K562 (cell line): Measurements from ENCODE around the gene SNX27. TPM values are rescaled to one million over a fixed set of nuclear protein-coding genes. Genes with fewer than 3 reads are reported as not detected.

Source experiments
- ATAC-seq: fragments of 200-7000 bp; cut with Tn5 transposase; 3 replicates; pipeline ENCODE4 v1.9.1; 2020; ENCODE audit warnings: moderate library complexity
- Bru-seq: library from RNA; stranded (reverse); fragments of 400-500 nt; gene quantifications from one replicate; lab custom pipeline; 2021; lab: Mats Ljungman, UMichigan
- BruChase-seq, 2 experiments: library from RNA; stranded (reverse); fragments of 400-500 nt; gene quantifications; one replicate each; lab custom pipeline; 2021; lab: Mats Ljungman, UMichigan
- BruUV-seq: library from RNA; stranded (reverse); fragments of 400-500 nt; replicated peaks from 2 replicates; lab custom pipeline; 2021; lab: Mats Ljungman, UMichigan
- CTCF ChIA-PET: fragments of 300-600 bp; formaldehyde crosslinking; extraction: SDS; loops from one replicate; lab custom pipeline; 2021; ENCODE audit warnings: low intra/inter-chr PET ratio; lab: Yijun Ruan, JAX
- POLR2A ChIA-PET: fragments of 300-600, 350-650 bp; sonication (Branson Sonifier 250); formaldehyde crosslinking; extraction: SDS; loops from one replicate; lab custom pipeline; 2021; ENCODE audit warnings: antibody characterized with exemption, inconsistent platforms; lab: Yijun Ruan, JAX
- DNase-seq, 4 experiments: peaks; one replicate each; pipeline versions ENCODE4 v3.0.0 to v3.0.0-alpha.2; 2011 to 2018; ENCODE audit warnings: low spot score in 3 of 4, mixed read lengths in 3 of 4; ENCODE audit errors: extremely low read depth in 1 of 4
- FAIRE-seq: peaks from 2 replicates; lab custom pipeline; 2011; peaks lifted over from hg19 to GRCh38; lab: Jason Lieb, UNC
- H2AFZ ChIP-seq: 2 replicates; pipeline ENCODE4 v1.6.0; 2011; ENCODE audit warnings: low read depth, low read length, control low read depth, inconsistent platforms
- H3K27ac ChIP-seq: fragments of 200-600 bp; 3 replicates; pipeline ENCODE4 v1.8.0; 2011; ENCODE audit warnings: low read depth, mild to moderate bottlenecking, control low read depth, inconsistent platforms, low read length, moderate library complexity, mixed read lengths; ENCODE audit errors: extremely low read depth
- H3K27me3 ChIP-seq, 2 experiments: fragments of 300-600 bp in 1 of 2; 2 replicates in 1 of 2; 3 replicates in 1 of 2; pipeline versions ENCODE4 v1.6.0 to v1.8.0; 2011; ENCODE audit warnings: inconsistent platforms in 2 of 2, low read length in 2 of 2, mild to moderate bottlenecking in 1 of 2, mixed read lengths in 1 of 2, moderate library complexity in 1 of 2; ENCODE audit not compliant: control insufficient read depth in 2 of 2, insufficient read depth in 2 of 2
- H3K36me3 ChIP-seq: fragments of 300-600 bp; 3 replicates; pipeline ENCODE4 v1.8.0; 2011; ENCODE audit warnings: mild to moderate bottlenecking, low read length, inconsistent platforms; ENCODE audit not compliant: control insufficient read depth, insufficient read depth
- H3K4me1 ChIP-seq, 2 experiments: fragments of 200-600 bp in 1 of 2; replicated peaks in 1 of 2; 2 replicates in 1 of 2; 3 replicates in 1 of 2; pipeline versions ENCODE4 v1.5.1 to v1.8.0; 2011; ENCODE audit warnings: inconsistent platforms in 2 of 2, low read length in 2 of 2, mild to moderate bottlenecking in 1 of 2, mixed read lengths in 1 of 2, moderate library complexity in 1 of 2; ENCODE audit not compliant: control insufficient read depth in 2 of 2, insufficient read depth in 2 of 2
- H3K4me2 ChIP-seq: 2 replicates; pipeline ENCODE4 v1.6.1; 2011; ENCODE audit warnings: low read length, control low read depth, inconsistent platforms, mixed read lengths; ENCODE audit not compliant: insufficient read depth
- H3K4me3 ChIP-seq: fragments of 200-600 bp; sonication (generic), shearing (Covaris generic); 2 replicates; pipeline ENCODE4 v1.5.1; 2016; ENCODE audit warnings: control low read depth, inconsistent platforms
- H3K79me2 ChIP-seq: fragments of 200-600 bp; 3 replicates; pipeline ENCODE4 v1.8.0; 2011; ENCODE audit warnings: low read length, inconsistent platforms; ENCODE audit not compliant: control insufficient read depth, insufficient read depth
- H3K9ac ChIP-seq, 2 experiments: 2 replicates each; pipeline versions ENCODE4 v1.6.0 to v1.6.1; 2011; ENCODE audit warnings: low read depth in 2 of 2, low read length in 2 of 2, control low read depth in 1 of 2, inconsistent platforms in 1 of 2, mild to moderate bottlenecking in 1 of 2, mixed read lengths in 1 of 2; ENCODE audit not compliant: insufficient read depth in 1 of 2
- H3K9me1 ChIP-seq: one replicate; pipeline ENCODE4 v1.6.0; 2011; ENCODE audit warnings: inconsistent platforms, mild to moderate bottlenecking, low read length, moderate library complexity; ENCODE audit not compliant: control insufficient read depth, insufficient read depth
- H3K9me3 ChIP-seq: replicated peaks from 2 replicates; pipeline ENCODE4 v1.5.1; 2011; ENCODE audit warnings: low read depth, low read length, inconsistent platforms; ENCODE audit not compliant: control insufficient read depth, insufficient read depth
- H4K20me1 ChIP-seq: replicated peaks from 2 replicates; pipeline ENCODE4 v1.6.1; 2011; ENCODE audit warnings: low read length, inconsistent platforms, mixed read lengths; ENCODE audit not compliant: control insufficient read depth, insufficient read depth
- ETV6 ChIP-seq, 3 experiments: fragments of 150-350 bp in 1 of 3; sonication (generic) in 1 of 3; formaldehyde crosslinking in 1 of 3; IDR thresholded peaks; 2 replicates each; pipeline versions ENCODE4 v1.6.1 to v1.8.0; 2014 to 2022; ENCODE audit warnings: borderline replicate concordance in 2 of 3, low read depth in 2 of 3, antibody characterized with exemption in 1 of 3, low read length in 1 of 3, mild to moderate bottlenecking in 1 of 3, missing genetic modification reagents in 1 of 3
- HDAC2 ChIP-seq: fragments of 450-650 bp; IDR thresholded peaks from 2 replicates; pipeline ENCODE4 v1.6.1; 2016; ENCODE audit warnings: mild to moderate bottlenecking
- HOMEZ ChIP-seq: fragments of 250-450 bp; sonication (Bioruptor Pico); IDR thresholded peaks from 2 replicates; pipeline ENCODE4 v1.4.0; 2020; ENCODE audit warnings: mild to moderate bottlenecking, moderate library complexity
- MTA3 ChIP-seq: fragments of 450-650 bp; formaldehyde crosslinking; IDR thresholded peaks from 2 replicates; pipeline ENCODE4 v1.6.1; 2017; ENCODE audit warnings: mild to moderate bottlenecking, borderline replicate concordance
- NR3C1 ChIP-seq: sonication (generic); formaldehyde crosslinking; IDR thresholded peaks from 2 replicates; pipeline ENCODE4 v1.8.1; 2022; ENCODE audit warnings: missing genetic modification reagents
- NUFIP1 ChIP-seq: fragments of 450-650 bp; IDR thresholded peaks from 2 replicates; pipeline ENCODE4 v1.6.1; 2018; ENCODE audit not compliant: partially characterized antibody
- POLR2G ChIP-seq: fragments of 200-400 bp; formaldehyde crosslinking; IDR thresholded peaks from 2 replicates; pipeline ENCODE4 v1.6.1; 2017; ENCODE audit warnings: low read depth, mild to moderate bottlenecking, antibody characterized with exemption, low read length, moderate library complexity
- SNRNP70 ChIP-seq: fragments of 200-400 bp; formaldehyde crosslinking; optimal IDR thresholded peaks from 2 replicates; pipeline ENCODE3; 2017; ENCODE audit warnings: low read depth, low read length
- WGBS: fragments of 100-300 bp; shearing (Covaris generic); methylation state at CpG from one replicate; pipeline ENCODE4 v1.1.6; 2016; ENCODE audit warnings: low coverage, mixed read lengths; ENCODE audit not compliant: insufficient coverage; ENCODE audit errors: missing lambda C conversion rate; 5-methylcytosine and 5-hydroxymethylcytosine counted together
- in situ Hi-C: fragments of 300-500 bp; cut with MboI; formaldehyde crosslinking; loops from 4 replicates; pipeline ENCODE4 v1.15.0; 2018; ENCODE audit warnings: inconsistent platforms, mixed read lengths
- intact Hi-C: fragments of 100-400 bp; cut with micrococcal nuclease; formaldehyde crosslinking; loops from 2 replicates; pipeline ENCODE4 v1.14.2; 2022
- long read RNA-seq, 3 experiments: library from polyadenylated mRNA in 2 of 3; library from RNA in 1 of 3; unstranded in 2 of 3; stranded (forward) in 1 of 3; transcript quantifications; one replicate each; pipeline ENCODE4 v2.0.0, GENCODE V29; 2019 to 2022
- polyA minus RNA-seq, 3 experiments: library from RNA; depleted of rRNA, polyadenylated mRNA; stranded (reverse); fragments of >200 nt; gene quantifications; 2 replicates each; pipeline ENCODE4 v1.2.3, GENCODE V29; 2011
- polyA plus RNA-seq, 8 experiments: library from polyadenylated mRNA; depleted of rRNA in 4 of 8; stranded (reverse) in 5 of 8; unstranded in 3 of 8; fragments of >200 nt; fragmentation: Nextera tagmentation in 2 of 8; fragmentation: Illumina TruSeq in 1 of 8; extraction: Ambion mirVana in 2 of 8; extraction: Trizol in 1 of 8; gene quantifications; 2 replicates each; pipeline versions ENCODE4 v1.2.1 to v1.2.3, GENCODE V29; 2011 to 2014; ENCODE audit warnings: inconsistent platforms in 1 of 8, missing spikeins in 1 of 8
- total RNA-seq, 7 experiments: library from RNA; depleted of rRNA in 6 of 7; stranded (reverse); fragments of >200 nt in 6 of 7; fragmentation: Illumina TruSeq in 2 of 7; extraction: Trizol in 2 of 7; gene quantifications; 2 replicates each; pipeline versions ENCODE4 v1.2.1 to v1.2.3, GENCODE V29; 2011 to 2021; ENCODE audit warnings: low replicate concordance in 1 of 7
- TF ChIP-seq, protein P1 (sequence below): sonication (generic); formaldehyde crosslinking; IDR thresholded peaks from 2 replicates; pipeline ENCODE4 v1.8.0; 2022; ENCODE audit warnings: mild to moderate bottlenecking, missing genetic modification reagents

The SNX27 gene
- total RNA-seq (2011; cell fraction: chromatin; rRNA removed; ENCODE audit: low replicate concordance): 29.2 and 73.2 TPM in 2 replicates
- 15.2 and 18.3 TPM in 2 replicates for total RNA-seq (2011; cell fraction: nucleolus; rRNA removed)
- 50.2 and 74.7 TPM in 2 replicates for total RNA-seq (2011; cell fraction: nucleoplasm; rRNA removed)
- total RNA-seq (2014; rRNA removed) (9.0 and 9.6 TPM in 2 replicates), total RNA-seq (2014; rRNA removed; fragmentation: Illumina TruSeq; extraction: Trizol) (11.1 and 14.8 TPM in 2 replicates), total RNA-seq (2015; rRNA removed; fragmentation: Illumina TruSeq; extraction: Trizol) (10.4 and 10.6 TPM in 2 replicates), total RNA-seq (2021) (15.3 and 18.7 TPM in 2 replicates), polyA plus RNA-seq (2011; rRNA removed) (13.2 and 13.6 TPM in 2 replicates), polyA plus RNA-seq (2014; fragmentation: Illumina TruSeq; extraction: Trizol) (5.1 and 6.8 TPM in 2 replicates), polyA plus RNA-seq (2014; fragmentation: Nextera tagmentation; extraction: Ambion mirVana) (10 to 100 TPM in 1 of 2 experiments, 1 to 10 TPM in 1; 4.5 to 10.1 TPM), polyA plus RNA-seq (2014; rRNA removed) (7.6 and 8.3 TPM in 2 replicates), polyA minus RNA-seq (2011; rRNA and poly(A)+ RNA removed) (38.1 and 44.0 TPM in 2 replicates), Bru-seq, nascent RNA (percentile 61 among the genes with signal in this experiment), BruChase-seq, experiment 1, labeled RNA remaining after a 2-hour chase (percentile 71 among the genes with signal in this experiment), BruChase-seq, experiment 2, labeled RNA remaining after a 6-hour chase (percentile 75 among the genes with signal in this experiment)
- 5.9 and 9.6 TPM in 2 replicates for polyA plus RNA-seq (2011; cell fraction: cytosol; rRNA removed)
- polyA plus RNA-seq (2011; cell fraction: nucleus; rRNA removed): 11.6 and 14.7 TPM in 2 replicates
- polyA plus RNA-seq (2012): 2.9 and 5.1 TPM in 2 replicates
- polyA minus RNA-seq (2011; cell fraction: cytosol; rRNA and poly(A)+ RNA removed): 16.7 and 20.4 TPM in 2 replicates
- polyA minus RNA-seq (2011; cell fraction: nucleus; rRNA and poly(A)+ RNA removed): 7.3 and 13.8 TPM in 2 replicates
- long read RNA-seq, experiment 1, full-length matches to known transcripts: 8 of 38 reads
- long read RNA-seq, experiment 1, partial matches to known transcripts: 1 of 38 reads
- long read RNA-seq, experiment 1, other reads (novel, unspliced or antisense): 29 of 38 reads
- long read RNA-seq, experiment 2, partial matches to known transcripts: 0 of 3 reads
- long read RNA-seq, experiment 2, other reads (novel, unspliced or antisense): 3 of 3 reads
- long read RNA-seq, experiment 3, full-length matches to known transcripts: 2 of 10 reads
- long read RNA-seq, experiment 3, partial matches to known transcripts: 1 of 10 reads
- long read RNA-seq, experiment 3, other reads (novel, unspliced or antisense): 7 of 10 reads

- H3K36me3 ChIP-seq: peaks cover 5% of the 10 kb centered on the region; the same call in 1 of the 3 replicates
- CTCF ChIA-PET: no interaction called here
- peak; percentile 97 for ATAC-seq
- peak within 1 kb of the TSS; percentile 89 for H3K27ac ChIP-seq
- peak within 1 kb of the TSS; percentile 98 for H3K4me3 ChIP-seq
- peaks cover 16 to 25% of the 10 kb centered on the region in 2 experiments; a peak in 4 of 5 replicates for H3K4me1 ChIP-seq
- WGBS: under 1% methylated on average over 27 of the region's 79 CpGs
- H3K27me3 ChIP-seq: peaks cover 0 to 3% of the 10 kb centered on the region in 2 experiments; a peak in 1 of 5 replicates
- DNase-seq: peak; percentile 94 to 96 (median 95)
- no TSS peak for BruUV-seq
- H3K79me2 ChIP-seq: peaks cover 22% of the 10 kb centered on the region
- in situ Hi-C loops: no loop called here
- peak within 1 kb of the TSS; percentile 88 for H2AFZ ChIP-seq
- peak; percentile 92 for FAIRE-seq
- POLR2A ChIA-PET: interaction anchor here (0.6 to 1.2 kb wide), 5 partner anchors 9 to 237 kb away, joined by 3 to 5 read pairs (median 4); no protein-coding TSS in a partner anchor
- no peaks in the 10 kb centered on the region for H3K9me1 ChIP-seq
- H3K4me2 ChIP-seq: peak within 1 kb of the TSS; percentile 91
- intact Hi-C loops: no loop called here
- H3K9me3 ChIP-seq: no peaks in the 10 kb centered on the region
- peak within 1 kb of the TSS; percentile 82 to 94 for H3K9ac ChIP-seq
- peaks cover 7% of the 10 kb centered on the region; the same call in 1 of the 2 replicates for H4K20me1 ChIP-seq
- peak; percentile 84; the same call in 1 of the 2 replicates for TF ChIP-seq MTA3
- 0 out of 2 replicates have a peak, but pooled peaks have one; percentile 38 for TF ChIP-seq HOMEZ (CRISPR knock-in tag)
- no peak for TF ChIP-seq SNRNP70
- no peak for TF ChIP-seq ETV6 (IDR thresholded peaks at IDR 0.05; ENCODE audit: borderline replicate concordance in 1 of 2, low read depth in 2 of 2, low read length in 1 of 2)
- TF ChIP-seq ETV6 (CRISPR knock-in tag; IDR thresholded peaks at IDR 0.05; ENCODE audit: borderline replicate concordance): no peak
- peak; percentile 31; the same call in 1 of the 2 replicates for TF ChIP-seq NR3C1
- TF ChIP-seq NUFIP1: no peak
- peak; percentile 85 for TF ChIP-seq POLR2G
- TF ChIP-seq HDAC2: no peak
- TF ChIP-seq, protein P1, sequence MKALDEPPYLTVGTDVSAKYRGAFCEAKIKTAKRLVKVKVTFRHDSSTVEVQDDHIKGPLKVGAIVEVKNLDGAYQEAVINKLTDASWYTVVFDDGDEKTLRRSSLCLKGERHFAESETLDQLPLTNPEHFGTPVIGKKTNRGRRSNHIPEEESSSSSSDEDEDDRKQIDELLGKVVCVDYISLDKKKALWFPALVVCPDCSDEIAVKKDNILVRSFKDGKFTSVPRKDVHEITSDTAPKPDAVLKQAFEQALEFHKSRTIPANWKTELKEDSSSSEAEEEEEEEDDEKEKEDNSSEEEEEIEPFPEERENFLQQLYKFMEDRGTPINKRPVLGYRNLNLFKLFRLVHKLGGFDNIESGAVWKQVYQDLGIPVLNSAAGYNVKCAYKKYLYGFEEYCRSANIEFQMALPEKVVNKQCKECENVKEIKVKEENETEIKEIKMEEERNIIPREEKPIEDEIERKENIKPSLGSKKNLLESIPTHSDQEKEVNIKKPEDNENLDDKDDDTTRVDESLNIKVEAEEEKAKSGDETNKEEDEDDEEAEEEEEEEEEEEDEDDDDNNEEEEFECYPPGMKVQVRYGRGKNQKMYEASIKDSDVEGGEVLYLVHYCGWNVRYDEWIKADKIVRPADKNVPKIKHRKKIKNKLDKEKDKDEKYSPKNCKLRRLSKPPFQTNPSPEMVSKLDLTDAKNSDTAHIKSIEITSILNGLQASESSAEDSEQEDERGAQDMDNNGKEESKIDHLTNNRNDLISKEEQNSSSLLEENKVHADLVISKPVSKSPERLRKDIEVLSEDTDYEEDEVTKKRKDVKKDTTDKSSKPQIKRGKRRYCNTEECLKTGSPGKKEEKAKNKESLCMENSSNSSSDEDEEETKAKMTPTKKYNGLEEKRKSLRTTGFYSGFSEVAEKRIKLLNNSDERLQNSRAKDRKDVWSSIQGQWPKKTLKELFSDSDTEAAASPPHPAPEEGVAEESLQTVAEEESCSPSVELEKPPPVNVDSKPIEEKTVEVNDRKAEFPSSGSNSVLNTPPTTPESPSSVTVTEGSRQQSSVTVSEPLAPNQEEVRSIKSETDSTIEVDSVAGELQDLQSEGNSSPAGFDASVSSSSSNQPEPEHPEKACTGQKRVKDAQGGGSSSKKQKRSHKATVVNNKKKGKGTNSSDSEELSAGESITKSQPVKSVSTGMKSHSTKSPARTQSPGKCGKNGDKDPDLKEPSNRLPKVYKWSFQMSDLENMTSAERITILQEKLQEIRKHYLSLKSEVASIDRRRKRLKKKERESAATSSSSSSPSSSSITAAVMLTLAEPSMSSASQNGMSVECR (CRISPR knock-in tag): peak; percentile 81
Measured at GRCh38 chr1:151611832-151612500, at the start of gene SNX27. TSS of gene SNX27 (plus strand) at chr1:151612050. CDS start at chr1:151612202, 152 bp downstream.
